Sigmoid colon (tissue), 7 donors: ENCODE data around the gene PROC. TPM values are rescaled to one million over a fixed set of nuclear protein-coding genes. Genes with fewer than 3 reads are reported as not detected.

ENCODE experiments used
- DNase-seq: peaks from one replicate; pipeline ENCODE4 v3.0.0-alpha.2; 2019
- H3K27ac ChIP-seq, 4 donors: fragments of 200-600 bp; sonication (generic); one replicate each; pipeline ENCODE4 v1.5.1; 2016 to 2019; ENCODE audit warnings: mild to moderate bottlenecking in 1 of 4
- H3K27me3 ChIP-seq, 3 donors: fragments of 200-600 bp; sonication (generic); one replicate each; pipeline ENCODE4 v1.5.1; 2019; ENCODE audit warnings: mild to moderate bottlenecking in 1 of 3
- H3K36me3 ChIP-seq, 4 donors: fragments of 200-600 bp; sonication (generic); one replicate each; pipeline ENCODE4 v1.5.1; 2016 to 2019
- H3K4me1 ChIP-seq, 4 donors: fragments of 200-600 bp; sonication (generic); one replicate each; pipeline ENCODE4 v1.5.1; 2017 to 2019
- H3K4me3 ChIP-seq, 4 donors: fragments of 200-600 bp; sonication (generic); one replicate each; pipeline ENCODE4 v1.5.1; 2017 to 2019; ENCODE audit warnings: mild to moderate bottlenecking in 2 of 4, moderate library complexity in 1 of 4
- H3K9me3 ChIP-seq, 4 donors: fragments of 200-600 bp in 3 of 4; sonication (generic) in 3 of 4; one replicate each; pipeline versions ENCODE4 v1.5.1 to v1.6.1; 2013 to 2019
- EP300 ChIP-seq, 4 donors: sonication (generic); formaldehyde crosslinking; IDR thresholded peaks; one replicate each; pipeline ENCODE4 v1.6.1; 2017; ENCODE audit warnings: antibody characterized with exemption in 4 of 4
- POLR2A ChIP-seq, 2 donors: fragments of 450-650 bp; IDR thresholded peaks; one replicate each; pipeline ENCODE4 v1.6.1; 2016; ENCODE audit warnings: antibody characterized with exemption in 2 of 2, mild to moderate bottlenecking in 2 of 2, moderate library complexity in 2 of 2
- POLR2AphosphoS5 ChIP-seq, 4 donors: sonication (generic); formaldehyde crosslinking; IDR thresholded peaks; one replicate each; pipeline ENCODE4 v1.6.1; 2017; ENCODE audit warnings: antibody characterized with exemption in 4 of 4
- WGBS, 2 donors: extraction: QIAGEN DNeasy Blood & Tissue Kit; methylation state at CpG; one replicate each; pipeline ENCODE4 v1.1.7; 2013; 5-methylcytosine and 5-hydroxymethylcytosine counted together
- intact Hi-C: fragments of 100-400 bp; cut with DNase I; formaldehyde crosslinking; loops from one replicate; pipeline ENCODE4 v1.15.1; 2023
- polyA plus RNA-seq, 3 donors: library from polyadenylated mRNA; stranded (reverse); fragments of 200-250 nt; gene quantifications; one replicate each; pipeline ENCODE4 v1.2.3, GENCODE V29; 2013
- total RNA-seq, 4 donors: library from RNA; depleted of rRNA; stranded (reverse); fragments of >200 nt; gene quantifications; one replicate each; pipeline ENCODE4 v1.1.0, GENCODE V29; 2016
- TF ChIP-seq, protein P1 (sequence below), 4 experiments: fragments of 450-650 bp in 3 of 4; fragments of 200-600 bp in 1 of 4; IDR thresholded peaks; one replicate each; pipeline ENCODE4 v1.5.1; 2016 to 2019; ENCODE audit warnings: antibody characterized with exemption in 4 of 4, mild to moderate bottlenecking in 3 of 4, moderate library complexity in 2 of 4
- donor health status: healthy with polysubstance abuse.
- donor health status: Bipolar disorder and iron deficiency.
- donor health status: healthy.

PROC gene
- total and polyA plus RNA-seq, 7 donors: 1.4 to 7.8 (median 1.8) TPM; not detected in 4

DNA sequence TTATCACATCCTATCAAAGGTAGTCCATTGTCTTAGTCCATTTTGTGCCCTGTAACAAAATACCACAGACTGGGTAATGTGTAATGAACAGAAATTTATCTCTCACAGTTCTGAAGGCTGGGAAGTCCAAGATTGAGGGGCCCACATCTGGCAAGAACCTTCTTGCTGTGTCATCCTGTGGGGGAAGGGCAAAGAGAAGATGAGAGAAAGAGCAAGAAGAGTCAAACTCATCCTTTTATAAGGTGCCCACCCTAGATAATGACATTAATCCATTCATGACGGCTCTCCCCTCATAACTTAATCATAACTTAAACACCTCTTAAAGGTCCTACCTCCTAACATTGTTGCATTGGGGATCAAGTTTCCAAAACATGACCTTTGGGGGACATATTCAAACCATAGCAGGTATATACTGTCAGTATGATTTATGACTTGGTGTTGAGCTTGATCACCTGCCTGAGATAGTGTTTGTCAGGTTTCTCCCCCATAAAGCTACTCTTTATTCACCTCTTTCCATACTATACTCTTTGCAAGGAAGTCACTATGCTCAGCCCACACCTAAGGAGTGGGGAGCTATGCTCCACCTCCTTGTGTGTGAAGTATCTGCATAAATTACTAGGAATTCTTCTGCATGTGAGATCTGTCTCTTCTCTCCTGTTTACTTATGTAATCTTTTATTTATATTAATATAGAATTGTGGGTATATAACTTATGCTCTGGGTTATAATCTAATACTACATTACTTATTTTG is 25.2 kb upstream of the PROC start:
- peaks cover 0 to 14% (median 10%) of the 10 kb centered on the region in 4 donors for H3K4me1 ChIP-seq
- no peak overlapping the region for H3K27ac ChIP-seq
- TF ChIP-seq POLR2A (IDR thresholded peaks at IDR 0.05) (no peak), EP300 (IDR thresholded peaks at IDR 0.05) (no peak), POLR2AphosphoS5 (IDR thresholded peaks at IDR 0.05) (no peak)
- TF ChIP-seq, protein P1, sequence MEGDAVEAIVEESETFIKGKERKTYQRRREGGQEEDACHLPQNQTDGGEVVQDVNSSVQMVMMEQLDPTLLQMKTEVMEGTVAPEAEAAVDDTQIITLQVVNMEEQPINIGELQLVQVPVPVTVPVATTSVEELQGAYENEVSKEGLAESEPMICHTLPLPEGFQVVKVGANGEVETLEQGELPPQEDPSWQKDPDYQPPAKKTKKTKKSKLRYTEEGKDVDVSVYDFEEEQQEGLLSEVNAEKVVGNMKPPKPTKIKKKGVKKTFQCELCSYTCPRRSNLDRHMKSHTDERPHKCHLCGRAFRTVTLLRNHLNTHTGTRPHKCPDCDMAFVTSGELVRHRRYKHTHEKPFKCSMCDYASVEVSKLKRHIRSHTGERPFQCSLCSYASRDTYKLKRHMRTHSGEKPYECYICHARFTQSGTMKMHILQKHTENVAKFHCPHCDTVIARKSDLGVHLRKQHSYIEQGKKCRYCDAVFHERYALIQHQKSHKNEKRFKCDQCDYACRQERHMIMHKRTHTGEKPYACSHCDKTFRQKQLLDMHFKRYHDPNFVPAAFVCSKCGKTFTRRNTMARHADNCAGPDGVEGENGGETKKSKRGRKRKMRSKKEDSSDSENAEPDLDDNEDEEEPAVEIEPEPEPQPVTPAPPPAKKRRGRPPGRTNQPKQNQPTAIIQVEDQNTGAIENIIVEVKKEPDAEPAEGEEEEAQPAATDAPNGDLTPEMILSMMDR (IDR thresholded peaks at IDR 0.05): no peak
- intact Hi-C loops: no loop called here
- no peaks in the 10 kb centered on the region for H3K36me3 ChIP-seq
- no peak overlapping the region for H3K4me3 ChIP-seq
- no peaks in the 10 kb centered on the region for H3K9me3 ChIP-seq
- WGBS, 2 donors: 97 to 100% methylated on average over 1 of the region's 1 CpG
- no peak for DNase-seq
- no peaks in the 10 kb centered on the region for H3K27me3 ChIP-seq

DNA sequence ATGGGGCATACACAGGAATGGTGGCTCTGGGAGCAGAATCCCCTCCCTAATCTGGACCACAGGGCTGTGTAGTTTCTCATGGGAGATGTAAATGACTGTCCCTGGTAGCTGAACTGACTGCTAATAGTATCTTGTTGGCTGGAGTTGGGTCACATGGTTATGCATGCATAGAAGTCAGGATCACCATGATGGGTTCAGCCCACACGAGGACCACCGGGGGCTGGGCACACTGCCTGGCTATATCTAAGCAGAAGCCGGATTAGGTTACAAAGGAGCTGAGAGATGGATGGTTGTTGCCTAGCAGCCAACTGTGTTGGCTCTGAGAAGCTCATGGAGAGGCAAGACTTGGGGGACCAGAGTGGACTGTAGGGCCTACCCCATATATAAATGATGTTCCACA is 23.7 kb upstream of the PROC start:
- intact Hi-C loops: no loop called here
- WGBS, 2 donors: 91 to 94% methylated on average over 3 of the region's 3 CpGs
- Histone ChIP-seq H3K9me3 (no peaks in the 10 kb centered on the region), H3K4me3 (no peak overlapping the region), H3K36me3 (no peaks in the 10 kb centered on the region), H3K4me1 (peaks cover 0 to 17% (median 10%) of the 10 kb centered on the region in 4 donors), H3K27ac (no peak overlapping the region), H3K27me3 (no peaks in the 10 kb centered on the region)
- no peak for TF ChIP-seq POLR2AphosphoS5 (IDR thresholded peaks at IDR 0.05)
- TF ChIP-seq EP300 (IDR thresholded peaks at IDR 0.05): no peak
- TF ChIP-seq, protein P1 (IDR thresholded peaks at IDR 0.05): no peak
- no peak for TF ChIP-seq POLR2A (IDR thresholded peaks at IDR 0.05)
- no peak for DNase-seq

DNA sequence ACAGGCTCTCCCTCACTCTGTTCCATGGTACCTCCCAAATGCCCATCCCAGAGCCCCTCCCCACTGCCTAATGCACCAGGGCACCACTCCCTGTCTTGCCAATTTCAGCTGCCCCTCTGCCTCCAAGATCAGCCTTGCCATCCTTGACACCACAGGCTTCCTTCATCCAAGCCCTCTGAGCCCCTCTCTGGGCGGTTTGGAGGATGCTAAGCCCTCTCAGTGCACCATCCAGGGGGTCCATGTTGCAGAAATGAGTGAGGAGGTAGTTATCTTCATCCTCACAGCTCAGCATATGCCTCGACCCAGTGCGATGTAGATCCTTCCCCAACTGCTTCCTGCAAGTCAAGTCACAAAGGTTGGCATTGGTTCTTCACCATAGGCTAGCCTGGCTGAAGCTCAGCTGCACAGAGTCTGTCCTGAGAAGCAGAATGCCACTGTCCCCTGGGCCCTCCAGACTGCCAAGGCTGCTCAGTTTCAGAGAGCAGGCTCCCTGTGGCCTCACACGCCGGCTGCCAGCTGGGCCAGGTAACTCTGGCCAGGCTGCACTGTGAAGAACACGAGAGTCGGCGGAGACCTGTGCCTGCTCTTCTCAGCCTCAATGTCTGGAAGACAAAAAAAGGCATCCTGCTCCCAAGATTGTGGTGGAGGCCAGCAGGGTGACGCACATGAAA is 20.5 kb upstream of the PROC start:
- 89 to 90% methylated on average over 9 of the region's 9 CpGs for WGBS, 2 donors
- H3K36me3 ChIP-seq: no peaks in the 10 kb centered on the region
- TF ChIP-seq, protein P1 (IDR thresholded peaks at IDR 0.05): no peak
- no peak for TF ChIP-seq EP300 (IDR thresholded peaks at IDR 0.05)
- no peak for TF ChIP-seq POLR2A (IDR thresholded peaks at IDR 0.05)
- TF ChIP-seq POLR2AphosphoS5 (IDR thresholded peaks at IDR 0.05): no peak
- no peaks in the 10 kb centered on the region for H3K27me3 ChIP-seq
- H3K27ac ChIP-seq: peak overlapping the region in 1 of 4 donors; percentile 50
- no peak for DNase-seq
- no peak overlapping the region for H3K4me3 ChIP-seq
- peaks cover 0 to 28% (median 20%) of the 10 kb centered on the region in 4 donors for H3K4me1 ChIP-seq
- H3K9me3 ChIP-seq: no peaks in the 10 kb centered on the region
- intact Hi-C loops: no loop called here

DNA sequence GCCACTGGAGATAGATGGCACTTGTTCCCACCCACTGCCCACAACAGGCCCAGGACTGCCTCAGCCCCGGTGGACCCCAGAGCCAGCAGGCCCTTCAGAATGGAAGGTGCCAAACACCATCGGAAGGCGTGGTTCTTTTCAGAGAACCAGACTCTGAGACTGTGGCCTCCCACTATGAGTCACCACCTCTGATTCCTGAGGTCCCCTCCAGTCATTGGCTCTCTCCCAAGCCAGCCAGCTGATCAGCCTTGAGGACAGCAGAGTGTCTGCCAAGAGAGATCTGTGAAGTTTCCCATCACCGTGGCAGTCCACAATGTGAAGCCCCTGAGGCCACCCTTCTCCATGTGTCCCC is 20.0 kb upstream of the PROC start:
- H3K27me3 ChIP-seq: no peaks in the 10 kb centered on the region
- peak overlapping the region in 1 of 4 donors; percentile 50 for H3K27ac ChIP-seq
- TF ChIP-seq POLR2A (IDR thresholded peaks at IDR 0.05) (no peak), POLR2AphosphoS5 (IDR thresholded peaks at IDR 0.05) (peak in 3 of 4 donors; percentile 19 to 65 (median 21))
- H3K4me3 ChIP-seq: no peak overlapping the region
- no peaks in the 10 kb centered on the region for H3K36me3 ChIP-seq
- DNase-seq: peak; percentile 91
- H3K4me1 ChIP-seq: peaks cover 0 to 28% (median 20%) of the 10 kb centered on the region in 4 donors
- H3K9me3 ChIP-seq: no peaks in the 10 kb centered on the region
- WGBS, 2 donors: 11 to 36% methylated on average over 4 of the region's 4 CpGs
- intact Hi-C loops: no loop called here

DNA sequence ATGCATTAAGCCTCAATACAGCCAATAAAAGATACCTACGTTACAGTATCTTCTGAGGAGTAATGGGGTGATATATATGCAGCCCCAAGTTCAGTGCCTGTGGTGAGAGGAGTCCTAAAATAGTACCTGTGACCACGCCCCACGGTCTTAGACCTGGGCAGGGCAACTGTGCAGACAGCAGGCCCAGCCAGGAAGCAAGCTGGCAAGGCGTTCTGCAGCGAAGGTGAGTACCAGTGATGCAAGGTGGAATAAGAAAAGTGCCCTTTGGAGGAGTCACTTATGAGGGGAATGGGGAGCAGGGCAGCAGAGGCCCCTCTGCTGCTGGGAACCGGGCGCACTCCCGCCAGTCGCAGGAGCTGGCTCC is 17.7 kb upstream of the PROC start:
- H3K4me1 ChIP-seq: peaks cover 0 to 28% (median 21%) of the 10 kb centered on the region in 4 donors
- intact Hi-C loops: loop anchor here (10.0 kb wide), 1 partner anchor 336 kb away; no protein-coding TSS in a partner anchor
- 19 to 73% methylated on average over 9 of the region's 9 CpGs for WGBS, 2 donors
- no peaks in the 10 kb centered on the region for H3K9me3 ChIP-seq
- no peaks in the 10 kb centered on the region for H3K36me3 ChIP-seq
- DNase-seq: no peak
- peak overlapping the region in 3 of 4 donors; percentile 6 to 31 (median 28) for H3K4me3 ChIP-seq
- TF ChIP-seq, protein P1 (IDR thresholded peaks at IDR 0.05): no peak
- TF ChIP-seq EP300 (IDR thresholded peaks at IDR 0.05): no peak
- no peak for TF ChIP-seq POLR2A (IDR thresholded peaks at IDR 0.05)
- no peak for TF ChIP-seq POLR2AphosphoS5 (IDR thresholded peaks at IDR 0.05)
- no peaks in the 10 kb centered on the region for H3K27me3 ChIP-seq
- H3K27ac ChIP-seq: peak overlapping the region in 2 of 4 donors; percentile 35 to 68
